ENCODE measurements around the gene WDR93.
A peak's percentile ranks its signal among the peaks of the same experiment; 100 is the strongest.

The WDR93 gene

DNA sequence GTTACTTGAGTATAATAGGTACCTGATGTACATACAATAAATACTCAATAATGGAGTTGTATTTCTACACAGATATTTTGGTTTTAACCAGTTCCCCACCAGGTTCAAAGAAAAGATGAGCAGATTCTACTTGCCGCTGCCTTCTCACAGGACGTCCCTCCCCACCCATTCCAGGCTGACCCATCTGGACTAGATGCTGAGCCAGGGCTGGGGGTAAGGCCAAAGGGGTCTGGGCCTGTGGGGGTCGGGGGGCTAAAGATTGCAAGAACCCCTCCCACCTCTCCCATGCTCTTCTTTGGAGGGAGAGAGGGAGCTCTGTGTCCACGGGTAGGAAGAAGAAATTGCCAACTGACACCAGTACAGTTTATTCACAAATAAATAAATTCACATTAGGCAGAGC, 58.9 kb downstream of the WDR93 start:
- DNase-seq (ENCODE audit: low read depth), result no peak

DNA sequence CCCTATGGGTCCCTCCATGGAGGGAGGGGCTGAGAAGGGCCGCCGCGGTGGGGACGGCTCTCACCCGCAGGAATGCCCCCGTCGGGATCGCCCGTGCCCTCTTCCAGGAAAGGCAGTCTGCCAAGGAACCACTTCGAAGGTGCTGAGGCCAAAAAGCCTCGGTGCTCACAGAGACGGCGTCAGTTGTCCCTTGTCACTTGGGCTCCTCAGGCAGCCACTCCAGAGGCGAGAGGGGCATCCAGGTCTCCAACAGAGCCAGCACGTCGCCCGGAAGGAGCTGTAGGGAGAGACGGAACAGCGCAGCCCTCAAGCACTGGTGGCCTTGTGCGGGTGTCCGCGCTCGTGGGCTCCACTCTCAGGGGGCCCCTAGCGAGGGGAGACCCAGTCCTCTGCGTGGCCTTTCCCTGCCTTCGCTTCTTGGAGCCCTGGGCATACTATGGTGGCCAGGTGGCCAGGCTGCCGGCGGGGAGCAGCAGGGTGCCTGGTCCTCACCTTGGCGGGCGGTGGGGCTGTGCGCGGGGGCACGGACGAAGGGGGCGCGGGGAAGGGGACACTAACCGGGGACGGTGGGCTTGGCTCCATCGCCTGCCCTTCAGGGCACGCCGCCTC, 59.4 kb downstream of the WDR93 start:
- TF ChIP-seq CTCF (IDR thresholded peaks at IDR 0.05; ENCODE audit: control insufficient read depth, insufficient read depth, low read depth, low read length, missing control alignments), result no peak
- peak overlapping the region; percentile 40 for H3K4me3 ChIP-seq (ENCODE audit: control insufficient read depth, low read depth, low read length)

More for the DNA sequence above, 58.9 kb downstream of the WDR93 start:
- no peak for TF ChIP-seq CTCF (IDR thresholded peaks at IDR 0.05; ENCODE audit: control insufficient read depth, insufficient read depth, low read depth, low read length, missing control alignments)
- H3K4me3 ChIP-seq (ENCODE audit: control insufficient read depth, low read depth, low read length), result no peak overlapping the region

DNA sequence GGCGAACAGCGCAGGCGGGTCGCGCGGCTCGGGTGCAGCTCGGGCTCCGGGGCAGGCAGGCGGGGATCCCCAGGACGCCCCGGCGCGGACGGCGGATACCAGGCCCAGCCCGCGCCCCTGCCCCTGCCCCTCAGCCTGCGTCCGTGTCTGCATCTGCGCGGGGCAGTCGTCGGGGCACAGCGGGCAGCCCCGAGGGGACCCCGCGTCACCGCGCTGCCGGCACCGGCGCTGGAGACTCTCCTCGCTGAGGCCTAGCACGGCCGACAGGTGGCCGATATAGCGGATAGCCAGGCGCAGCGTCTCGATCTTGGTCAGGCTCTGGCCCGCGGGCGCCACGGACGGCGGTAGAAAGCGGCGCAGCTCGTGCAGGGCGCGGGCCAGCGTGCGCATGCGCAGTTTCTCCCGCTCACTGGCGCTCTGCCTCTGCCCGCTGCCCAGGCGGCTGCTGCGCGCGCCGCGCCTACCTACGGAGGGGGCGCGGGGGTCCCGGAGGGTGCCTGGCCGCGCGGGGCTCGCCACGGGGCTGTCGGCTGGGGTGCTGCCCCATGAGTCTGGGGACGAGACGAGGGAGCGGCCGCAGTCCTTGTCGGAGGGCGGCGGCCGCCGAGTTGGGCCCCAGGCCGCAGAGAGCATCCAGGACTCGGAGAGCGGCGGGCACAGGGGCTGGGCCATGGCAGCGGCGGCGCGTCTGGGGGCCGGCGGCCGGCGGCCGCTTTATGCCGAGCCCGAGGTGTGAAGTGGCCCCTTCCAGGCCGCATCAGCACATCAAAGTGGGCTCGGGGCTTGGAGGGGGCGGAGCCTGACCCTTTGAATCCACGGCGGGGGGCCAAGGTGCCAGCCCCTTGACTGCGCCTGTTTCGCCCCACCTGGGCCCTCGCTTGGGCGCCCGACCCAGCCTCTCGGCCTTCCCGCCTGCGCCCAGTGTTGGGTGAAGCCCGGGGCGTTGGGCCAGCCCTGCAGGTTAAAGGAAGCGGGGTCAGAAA, 60.2 kb downstream of the WDR93 start, which contains the start of gene MESP1:
MESP1 (minus strand) TSS at position 690 of the 983 bp plus-strand sequence; CDS start at position 672, 18 bp downstream.
- peak; percentile 57 for DNase-seq (ENCODE audit: low read depth)
- TF ChIP-seq CTCF (IDR thresholded peaks at IDR 0.05; ENCODE audit: control insufficient read depth, insufficient read depth, low read depth, low read length, missing control alignments), result peak; percentile 69
- H3K4me3 ChIP-seq (ENCODE audit: control insufficient read depth, low read depth, low read length), result peak within 1 kb of the TSS; percentile 40

More for the DNA sequence above, 59.4 kb downstream of the WDR93 start:
- no peak for DNase-seq (ENCODE audit: low read depth)

DNA sequence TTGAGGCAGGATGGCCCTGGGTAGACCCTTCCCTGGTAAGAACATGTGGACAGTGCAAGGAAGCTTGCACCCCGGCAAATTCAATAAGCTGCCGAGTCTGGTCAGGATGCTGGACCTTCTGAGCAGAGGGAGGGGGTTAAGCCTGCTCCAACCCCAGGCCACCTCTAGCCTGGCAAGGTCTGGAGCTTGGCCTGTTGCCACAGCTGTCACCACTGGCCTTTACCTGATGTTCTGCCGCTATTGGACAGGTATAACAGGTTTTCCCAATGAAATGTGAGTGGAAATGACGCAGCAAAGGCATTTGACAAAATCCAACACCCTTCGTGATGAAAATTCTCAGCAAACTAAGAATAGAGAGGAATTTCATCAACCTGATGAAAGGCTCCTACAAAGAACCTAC, 61.1 kb downstream of the WDR93 start:
- TF ChIP-seq CTCF (IDR thresholded peaks at IDR 0.05; ENCODE audit: control insufficient read depth, insufficient read depth, low read depth, low read length, missing control alignments), result no peak
- H3K4me3 ChIP-seq (ENCODE audit: control insufficient read depth, low read depth, low read length), result no peak overlapping the region

GRCh38 chr15:89753855-89754254, 63.2 kb downstream of the WDR93 start:
- no peak overlapping the region for H3K4me3 ChIP-seq (ENCODE audit: control insufficient read depth, low read depth, low read length)
- no peak for DNase-seq (ENCODE audit: low read depth)
- no peak for TF ChIP-seq CTCF (IDR thresholded peaks at IDR 0.05; ENCODE audit: control insufficient read depth, insufficient read depth, low read depth, low read length, missing control alignments)

More for the DNA sequence above, 61.1 kb downstream of the WDR93 start:
- DNase-seq (ENCODE audit: low read depth), result no peak

DNA sequence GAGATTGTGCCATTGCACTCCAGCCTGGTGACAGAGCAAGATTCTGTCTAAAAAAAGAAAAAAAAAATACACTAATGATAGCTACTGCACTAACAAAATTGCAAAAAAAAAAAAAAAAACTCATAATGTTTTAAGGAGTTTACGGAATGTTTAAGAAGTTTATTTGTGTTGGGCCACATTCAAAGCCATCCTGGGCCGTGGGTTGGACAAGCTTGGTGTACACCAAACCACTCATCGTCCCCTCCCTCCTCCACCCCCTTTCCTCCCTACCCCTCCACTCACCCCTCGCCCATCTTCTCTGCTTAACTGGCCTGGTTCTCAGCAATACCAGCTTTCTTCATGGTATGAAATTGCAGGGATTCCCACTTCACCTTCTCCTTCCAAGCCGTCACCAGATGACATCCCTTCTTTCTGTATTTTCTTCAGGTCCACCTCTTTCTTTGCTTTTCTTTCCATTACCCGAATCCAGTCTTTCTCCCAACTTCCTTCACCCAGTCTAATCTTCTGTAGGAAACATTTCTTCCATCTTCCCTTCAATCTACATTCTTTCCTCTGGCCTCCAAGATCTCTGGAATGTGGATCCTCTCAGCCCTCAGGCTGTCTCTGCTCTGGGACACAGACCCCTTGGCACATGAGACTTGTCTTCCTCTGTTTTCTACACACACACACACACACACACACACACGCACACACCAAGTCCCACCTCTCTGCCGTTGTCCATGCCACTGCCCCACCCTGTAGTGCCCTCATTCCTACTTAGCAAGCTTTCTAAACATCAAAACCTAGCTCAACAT, 63.9 kb downstream of the WDR93 start:
- TF ChIP-seq CTCF (IDR thresholded peaks at IDR 0.05; ENCODE audit: control insufficient read depth, insufficient read depth, low read depth, low read length, missing control alignments), result no peak
- DNase-seq (ENCODE audit: low read depth), result no peak
- H3K4me3 ChIP-seq (ENCODE audit: control insufficient read depth, low read depth, low read length), result no peak overlapping the region

Measured in AG09309 (cell line).